Mucosa of descending colon (tissue), 3 donors: Measurements from ENCODE around the gene MRAP. TPM values are rescaled to one million over a fixed set of nuclear protein-coding genes. Genes with fewer than 3 reads are reported as not detected.
A peak's percentile ranks its signal among the peaks of the same experiment; 100 is the strongest.
"Not testable (repeated sequence)": the region's sequence is repeated elsewhere in the genome, so short reads cannot be mapped to it uniquely, and the experiment has no call there.

ENCODE experiments used
- ATAC-seq: fragments of 200-7000 bp; cut with Tn5 transposase; one replicate; pipeline ENCODE4 v1.9.1; 2020; ENCODE audit warnings: mild to moderate bottlenecking, moderate library complexity
- DNase-seq, 3 donors: peaks; one replicate each; pipeline ENCODE4 v3.0.0-alpha.2; 2020
- H3K36me3 ChIP-seq: fragments of 200-600 bp; one replicate; pipeline ENCODE4 v1.8.0; 2021; ENCODE audit warnings: low read depth, mild to moderate bottlenecking
- H3K4me1 ChIP-seq: fragments of 200-600 bp; one replicate; pipeline ENCODE4 v1.8.0; 2021; ENCODE audit warnings: low read depth, mild to moderate bottlenecking
- H3K4me3 ChIP-seq: fragments of 200-600 bp; one replicate; pipeline ENCODE4 v1.8.0; 2021; ENCODE audit warnings: mild to moderate bottlenecking
- H3K9me3 ChIP-seq: fragments of 200-600 bp; one replicate; pipeline ENCODE4 v1.8.0; 2021; ENCODE audit warnings: mild to moderate bottlenecking
- CTCF ChIP-seq: fragments of 200-600 bp; IDR thresholded peaks from one replicate; pipeline ENCODE4 v1.8.0; 2022; ENCODE audit warnings: antibody characterized with exemption, mild to moderate bottlenecking
- intact Hi-C, 2 donors: fragments of 100-400 bp; cut with DNase I in 1 of 2; cut with micrococcal nuclease in 1 of 2; formaldehyde crosslinking; loops; one replicate each; pipeline versions ENCODE4 v1.11.0 to v1.11.1; 2022; cut with DNase I, micrococcal nuclease
- total RNA-seq, 3 donors: library from RNA; stranded (reverse); fragmentation: NEBNext Ultra II Directional in 2 of 3; extraction: Animal tissue kit (Norgen Biotek cat#: 25700) in 2 of 3; gene quantifications; one replicate each; pipeline versions ENCODE4 v1.2.1 to v1.2.4, GENCODE V29; 2021 to 2023
- donor health status: DM: no; HTN: no; CAD: no; lungs with moderate emphysema.
- donor health status: DM: no; HTN: no; CAD: no.
- donor health status: DM: no; HTN: yes; CAD: no.

The MRAP gene
- total RNA-seq, 3 donors from 2014 or later = not detected

- ATAC-seq (peak; percentile 60), DNase-seq (peak in 2 of 3 donors; percentile 34 to 37)
- H3K36me3 ChIP-seq = no peaks in the 10 kb centered on the region
- no peak overlapping the region for H3K4me3 ChIP-seq
- no peaks in the 10 kb centered on the region for H3K9me3 ChIP-seq
- H3K4me1 ChIP-seq = no peaks in the 10 kb centered on the region
- intact Hi-C loops = loop anchor here in 1 of 2 donors (5.0 kb wide), 1 partner anchor 390 kb away; no protein-coding TSS in a partner anchor
- TF ChIP-seq CTCF = no peak
These were observed 41.6 kb upstream of the MRAP start for GRCh38 chr21:32256873-32257620.

GRCh38 chr21:32257962-32258785 is 40.5 kb upstream of the MRAP start:
- no peaks in the 10 kb centered on the region for H3K36me3 ChIP-seq
- H3K4me3 ChIP-seq = no peak overlapping the region
- H3K9me3 ChIP-seq = no peaks in the 10 kb centered on the region
- peak; percentile 91 for ATAC-seq
- DNase-seq = peak in 2 of 3 donors; percentile 72 to 77
- no peaks in the 10 kb centered on the region for H3K4me1 ChIP-seq
- TF ChIP-seq CTCF = peak; percentile 33
- intact Hi-C loops = loop anchor here (2.0 to 5.0 kb wide), 3 partner anchors 391 to 471 kb away; no protein-coding TSS in a partner anchor

GRCh38 chr21:32258786-32259048 is 39.9 kb upstream of the MRAP start:
- ATAC-seq, H3K36me3 ChIP-seq, H3K4me1 ChIP-seq, DNase-seq, H3K4me3 ChIP-seq, H3K9me3 ChIP-seq: not testable (repeated sequence)
- intact Hi-C loops = loop anchor here (2.0 to 5.0 kb wide), 3 partner anchors 391 to 472 kb away; no protein-coding TSS in a partner anchor

- Histone ChIP-seq H3K36me3 (no peaks in the 10 kb centered on the region), H3K4me1 (no peaks in the 10 kb centered on the region), H3K4me3 (no peak overlapping the region), H3K9me3 (no peaks in the 10 kb centered on the region)
- intact Hi-C loops = no loop called here
- no peak for ATAC-seq
- no peak for TF ChIP-seq CTCF
- no peak for DNase-seq
These were observed 38.5 kb upstream of the MRAP start for GRCh38 chr21:32260130-32260529.

- ATAC-seq (no peak), DNase-seq (no peak)
- Histone ChIP-seq H3K4me1 (no peaks in the 10 kb centered on the region), H3K4me3 (no peak overlapping the region), H3K36me3 (no peaks in the 10 kb centered on the region), H3K9me3 (no peaks in the 10 kb centered on the region)
- intact Hi-C loops = no loop called here
- TF ChIP-seq CTCF = no peak
These were observed 36.7 kb upstream of the MRAP start for GRCh38 chr21:32261929-32262328.

- DNase-seq, H3K4me1 ChIP-seq, H3K9me3 ChIP-seq, H3K4me3 ChIP-seq, intact Hi-C loops, H3K36me3 ChIP-seq, ATAC-seq: not testable (repeated sequence)
These were observed 33.3 kb upstream of the MRAP start for GRCh38 chr21:32265321-32265720.
